ENCODE results near the gene PLCH2. TPM values are rescaled to one million over a fixed set of nuclear protein-coding genes. Genes with fewer than 3 reads are reported as not detected.
A peak's percentile ranks its signal among the peaks of the same experiment; 100 is the strongest.

PLCH2 gene
- total and polyA plus RNA-seq, 9 of the 15 experiments (the other 6 are each of a cell fraction or from before 2014, with no cell fraction given) = 0.16 TPM; not detected in 8

GRCh38 chr1:2525920-2526823, 50.1 kb downstream of the PLCH2 start, which contains the start of gene PANK4 (continued):
- TF ChIP-seq PHF8 (IDR thresholded peaks at IDR 0.05; ENCODE audit: borderline replicate concordance, low read length) (peak; percentile 68; the same call in 1 of the 2 replicates), ZNF830 (CRISPR knock-in tag; IDR thresholded peaks at IDR 0.05) (no peak), FOS (IDR thresholded peaks at IDR 0.05; ENCODE audit: extremely low read depth, insufficient read length) (no peak), KLF6 (CRISPR knock-in tag; IDR thresholded peaks at IDR 0.05; ENCODE audit: borderline replicate concordance) (peak; percentile 92; the same call in 1 of the 2 replicates), CUX1 (CRISPR knock-in tag; IDR thresholded peaks at IDR 0.05) (peak; percentile 76; the same call in 1 of the 2 replicates), ZNF24 (IDR thresholded peaks at IDR 0.05) (no peak), RBFOX2 (IDR thresholded peaks at IDR 0.05; ENCODE audit: low read depth, low read length) (peak; percentile 83), ESRRB (CRISPR knock-in tag; IDR thresholded peaks at IDR 0.05; ENCODE audit: borderline replicate concordance) (no peak), COPS2 (conservative IDR thresholded peaks at IDR 0.05) (no peak), MGA (IDR thresholded peaks at IDR 0.05) (no peak)
